DLD1 (cell line): ENCODE measurements around the gene CRISPLD2.

Experiments used
- in situ Hi-C: cut with HindIII; loops from 2 replicates; pipeline ENCODE4 v1.10.0; 2017; ENCODE audit warnings: low sequenced_read_pairs

The CRISPLD2 gene

DNA sequence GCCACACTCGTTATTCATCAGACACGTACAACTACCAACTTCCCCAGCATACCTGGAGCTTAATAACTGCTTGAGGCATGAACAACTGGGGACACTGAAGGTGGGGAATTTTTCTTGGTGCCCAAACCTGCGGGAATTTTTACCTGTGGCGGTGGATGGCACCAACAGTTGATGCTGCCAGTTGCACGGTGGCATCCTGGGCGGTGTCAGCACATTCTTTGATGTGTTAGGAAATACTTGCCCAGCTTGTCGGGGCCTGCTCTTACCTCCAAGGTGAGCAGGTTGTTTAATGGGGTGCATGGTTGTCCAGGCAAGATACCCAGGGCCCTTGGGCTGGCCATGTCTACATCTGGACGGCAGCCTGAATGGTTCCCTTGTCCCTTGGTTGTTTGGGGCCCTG, 79.6 kb downstream of the CRISPLD2 start:
- in situ Hi-C loops, result no loop called here

- in situ Hi-C loops, result no loop called here
Observed at GRCh38 chr16:84905965-84906460, 86.2 kb downstream of the CRISPLD2 start.

DNA sequence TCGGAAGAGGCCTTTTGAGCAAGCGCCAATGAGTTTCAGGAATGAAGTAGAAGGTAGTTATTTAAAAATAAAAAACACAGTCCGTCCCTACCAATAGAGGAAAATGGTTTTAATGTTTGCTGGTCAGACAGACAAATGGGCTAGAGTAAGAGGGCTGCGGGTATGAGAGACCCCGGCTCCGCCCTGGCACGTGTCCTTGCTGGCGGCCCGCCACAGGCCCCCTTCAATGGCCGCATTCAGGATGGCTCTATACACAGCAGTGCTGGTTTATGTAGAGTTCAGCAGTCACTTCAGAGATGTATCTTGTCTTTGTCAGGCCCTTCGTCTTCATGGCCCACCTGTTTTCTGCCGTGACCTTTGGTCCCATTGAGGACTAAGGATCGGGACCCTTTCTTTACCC, 87.3 kb downstream of the CRISPLD2 start:
- in situ Hi-C loops, result no loop called here

- in situ Hi-C loops, result no loop called here
Observed at GRCh38 chr16:84907575-84907974, 87.8 kb downstream of the CRISPLD2 start.

GRCh38 chr16:84909476-84910085, 89.8 kb downstream of the CRISPLD2 start:
- in situ Hi-C loops, result no loop called here

DNA sequence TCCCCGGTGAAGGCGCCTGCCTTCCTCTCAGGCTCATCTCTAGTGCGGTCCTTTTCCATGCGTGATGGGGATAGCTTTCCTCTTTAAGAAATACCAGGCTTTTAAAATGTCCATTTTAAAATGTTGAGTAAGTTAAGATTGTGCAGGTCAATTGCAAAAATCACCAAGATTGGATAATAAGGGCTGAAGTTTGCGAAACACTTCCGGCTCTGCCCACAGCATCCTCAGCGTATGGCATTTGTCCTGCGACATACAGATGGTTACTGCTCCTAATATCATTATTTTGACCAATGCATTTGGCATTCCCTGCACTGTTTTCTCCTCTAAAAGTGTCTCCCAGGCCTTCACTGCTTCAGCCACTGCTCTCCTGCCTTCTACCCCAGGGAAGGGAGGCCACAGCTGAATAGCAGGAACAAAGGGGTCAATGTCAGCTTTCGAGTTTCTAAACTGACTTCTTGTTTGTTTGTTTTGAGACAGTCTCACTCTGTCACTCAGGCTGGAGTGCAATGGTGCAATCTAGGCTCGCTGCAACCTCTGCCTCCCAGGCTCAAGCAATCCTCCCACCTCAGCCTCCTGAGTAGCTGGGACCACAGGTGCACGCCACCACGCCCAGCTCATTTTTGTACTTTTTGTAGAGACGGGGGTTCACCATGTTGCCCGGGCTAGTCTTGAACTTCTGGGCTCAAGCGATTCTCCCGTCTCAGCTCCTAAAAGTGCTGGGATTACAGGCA, 91.9 kb downstream of the CRISPLD2 start:
- in situ Hi-C loops, result no loop called here

GRCh38 chr16:84913315-84913714, 93.5 kb downstream of the CRISPLD2 start:
- in situ Hi-C loops, result no loop called here

DNA sequence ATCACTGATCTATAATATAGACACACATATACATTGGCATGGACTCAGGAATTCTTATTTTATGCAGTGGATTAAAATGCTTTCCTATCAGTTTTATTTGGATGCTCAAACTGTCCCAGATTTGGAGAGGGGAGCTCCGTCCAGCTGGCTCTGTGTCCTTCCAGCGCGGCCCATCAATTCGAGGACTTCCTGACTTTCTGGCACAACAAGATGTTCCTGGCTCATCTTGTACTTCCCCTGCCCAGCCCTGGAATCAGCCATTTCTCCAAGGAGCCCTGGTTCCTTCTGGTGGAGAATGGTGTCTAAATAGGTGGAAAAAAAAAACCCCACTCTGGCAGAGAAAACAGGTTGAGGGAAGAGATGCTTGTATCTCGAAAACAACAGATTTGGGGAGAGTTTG, 94.5 kb downstream of the CRISPLD2 start:
- in situ Hi-C loops, result no loop called here

- in situ Hi-C loops, result no loop called here
Observed at GRCh38 chr16:84916178-84916577, 96.4 kb downstream of the CRISPLD2 start.

DNA sequence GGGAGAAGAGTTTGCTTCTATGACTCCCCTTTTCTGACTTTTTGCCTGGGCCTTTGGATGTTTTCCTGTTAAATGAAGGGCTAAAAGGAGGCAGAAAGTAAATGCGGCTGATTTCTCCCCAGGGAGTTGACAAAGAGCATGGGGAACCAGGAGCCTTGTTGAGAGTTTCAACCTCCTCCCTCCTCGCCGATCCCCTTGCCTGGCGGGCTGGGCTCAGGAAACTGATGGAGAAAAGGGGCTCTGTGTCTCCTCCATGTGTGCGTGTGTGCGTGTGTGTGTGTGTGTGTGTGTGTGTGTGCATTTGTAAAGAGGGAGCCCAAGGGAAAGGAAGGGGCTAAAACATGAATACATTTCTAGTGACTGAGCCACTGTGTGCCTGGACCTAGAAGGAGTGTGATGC, 97.1 kb downstream of the CRISPLD2 start:
- in situ Hi-C loops, result no loop called here

DNA sequence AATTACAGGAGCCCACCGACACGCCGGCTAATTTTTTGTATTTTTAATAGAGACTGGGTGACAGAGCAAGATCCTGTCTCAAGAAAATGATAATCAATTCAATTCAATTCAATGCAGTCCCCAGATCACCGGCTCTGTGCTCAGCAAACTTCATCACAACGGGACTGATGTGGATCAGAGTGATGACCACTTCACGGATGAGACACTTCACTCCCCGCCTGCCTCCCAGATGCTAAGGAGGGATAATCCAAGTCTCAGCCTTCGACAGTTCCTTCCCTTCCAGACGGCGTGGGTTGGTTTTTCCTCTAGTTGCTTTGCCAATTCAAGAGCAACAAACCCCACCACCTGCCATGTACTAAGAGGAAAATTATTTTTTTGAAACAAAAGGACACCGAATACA, 97.7 kb downstream of the CRISPLD2 start:
- in situ Hi-C loops, result no loop called here

DNA sequence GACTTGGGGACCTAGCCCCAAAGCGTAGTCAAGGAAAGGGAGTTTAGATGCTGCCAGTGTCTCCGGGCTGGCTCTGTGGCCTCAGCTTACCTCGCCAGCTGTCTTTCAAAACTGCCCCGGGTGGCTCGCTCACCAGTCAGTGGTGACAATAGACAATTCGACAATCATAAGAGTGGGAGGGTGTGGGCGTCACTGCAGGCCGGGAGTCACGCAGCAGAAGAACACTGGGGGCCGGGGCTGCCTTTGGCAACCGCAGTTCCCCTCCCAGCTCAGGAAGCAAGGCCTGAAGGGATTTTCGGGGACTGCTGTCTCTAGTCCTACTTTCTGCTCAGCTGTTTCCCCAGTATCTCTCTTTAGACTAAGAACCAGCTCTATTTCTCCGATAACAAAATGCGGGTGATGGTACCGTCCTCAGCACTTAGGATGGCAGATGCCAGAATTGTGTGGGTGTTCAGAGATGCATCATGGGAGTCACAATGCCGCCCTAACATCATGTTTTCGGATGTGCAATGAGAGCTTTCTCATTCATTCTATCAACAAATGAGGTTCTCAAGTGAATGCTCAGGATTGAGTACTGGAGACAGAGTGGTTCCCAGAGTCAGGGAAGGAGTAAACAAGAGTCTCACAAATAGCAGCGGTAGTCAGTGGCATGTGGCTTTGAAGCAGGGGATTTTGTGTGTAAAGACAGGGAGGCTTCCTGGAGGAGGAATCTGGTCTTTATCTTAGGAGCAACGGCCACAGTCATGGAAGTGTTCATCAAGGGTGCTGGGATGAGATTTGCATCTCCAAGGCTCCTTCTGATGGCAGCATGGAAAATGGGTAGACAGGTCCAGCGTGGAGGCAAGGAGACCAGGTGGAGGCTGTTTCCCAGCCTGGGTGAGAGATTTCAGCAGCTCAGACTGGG, 98.5 kb downstream of the CRISPLD2 start:
- in situ Hi-C loops, result no loop called here

DNA sequence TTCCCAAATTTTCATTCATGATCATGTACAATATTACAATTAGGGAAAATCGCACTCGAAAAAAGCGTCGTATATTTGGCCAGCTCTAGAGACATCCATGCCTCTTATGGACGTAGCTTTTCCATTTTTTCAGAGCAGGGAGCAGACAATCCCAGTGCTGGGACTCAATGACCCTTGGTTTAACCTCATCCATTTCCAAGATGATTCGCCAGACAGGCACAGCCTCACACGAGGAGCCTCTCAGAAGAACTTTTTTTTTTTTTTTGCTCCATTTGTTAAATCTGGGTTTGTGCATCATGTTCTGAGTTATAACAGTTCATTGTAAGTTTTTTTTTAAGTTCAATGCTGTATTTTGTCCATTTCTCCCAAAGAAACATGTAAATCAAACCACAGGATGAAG, 99.5 kb downstream of the CRISPLD2 start:
- in situ Hi-C loops, result no loop called here

DNA sequence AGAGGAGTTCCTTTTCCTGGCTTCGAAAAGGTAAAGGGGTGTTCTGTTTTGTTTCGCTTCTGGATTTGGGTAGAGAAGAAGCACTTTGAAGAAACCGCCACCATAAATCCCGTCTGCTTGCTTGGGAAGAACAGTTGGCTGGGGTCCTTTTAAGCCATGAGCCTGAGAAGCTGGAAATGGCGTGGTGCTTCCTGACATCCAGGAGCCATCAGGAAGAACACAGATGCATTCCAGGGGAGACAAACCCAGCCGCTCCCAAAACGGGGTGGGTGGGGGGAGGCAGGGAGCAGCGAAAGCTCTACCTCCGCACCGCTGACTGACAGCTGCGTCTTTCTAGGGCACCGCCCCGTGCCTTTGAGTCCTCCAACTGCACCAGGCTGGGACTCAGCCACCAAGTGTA, 99.9 kb downstream of the CRISPLD2 start:
- in situ Hi-C loops, result no loop called here

GRCh38 chr16:84920333-84920732, 100.5 kb downstream of the CRISPLD2 start:
- in situ Hi-C loops, result no loop called here

DNA sequence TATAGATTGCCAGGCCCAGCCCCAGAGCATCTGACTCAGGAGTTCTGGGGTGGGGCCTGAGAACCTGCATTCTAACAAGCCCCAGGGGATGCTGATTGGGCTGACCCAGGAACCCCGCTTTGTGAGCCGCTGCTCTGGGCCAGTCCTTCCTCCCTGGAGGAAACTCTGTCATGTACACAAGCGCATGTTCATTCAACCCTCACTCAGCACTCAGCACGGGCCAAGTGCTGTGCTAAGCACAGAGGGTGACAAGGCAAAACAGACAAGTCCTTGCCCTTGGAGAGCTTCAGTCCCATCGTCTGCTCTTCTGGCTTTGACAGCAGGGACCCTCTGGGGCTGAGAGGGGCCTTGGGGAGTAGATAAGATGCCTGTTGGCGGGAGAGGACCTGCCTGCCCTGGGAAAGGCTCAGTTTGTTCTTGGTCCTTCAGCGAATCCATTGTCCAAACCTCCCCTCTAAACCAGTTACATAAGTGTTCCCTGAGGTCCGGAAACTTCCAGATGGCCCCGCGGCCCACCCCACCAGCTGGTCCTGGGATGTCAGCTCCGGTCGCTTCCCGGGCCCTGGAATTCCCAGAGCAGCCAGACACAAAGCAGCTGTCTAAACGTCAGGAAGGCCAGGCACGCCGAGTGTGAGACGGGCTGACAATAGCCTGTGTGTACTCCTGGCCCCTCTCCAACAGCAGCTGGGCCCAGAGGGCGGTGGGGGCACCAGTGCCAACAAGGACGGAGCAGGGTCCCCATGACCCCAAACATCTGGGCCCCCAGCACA, 102.8 kb downstream of the CRISPLD2 start:
- in situ Hi-C loops, result no loop called here

DNA sequence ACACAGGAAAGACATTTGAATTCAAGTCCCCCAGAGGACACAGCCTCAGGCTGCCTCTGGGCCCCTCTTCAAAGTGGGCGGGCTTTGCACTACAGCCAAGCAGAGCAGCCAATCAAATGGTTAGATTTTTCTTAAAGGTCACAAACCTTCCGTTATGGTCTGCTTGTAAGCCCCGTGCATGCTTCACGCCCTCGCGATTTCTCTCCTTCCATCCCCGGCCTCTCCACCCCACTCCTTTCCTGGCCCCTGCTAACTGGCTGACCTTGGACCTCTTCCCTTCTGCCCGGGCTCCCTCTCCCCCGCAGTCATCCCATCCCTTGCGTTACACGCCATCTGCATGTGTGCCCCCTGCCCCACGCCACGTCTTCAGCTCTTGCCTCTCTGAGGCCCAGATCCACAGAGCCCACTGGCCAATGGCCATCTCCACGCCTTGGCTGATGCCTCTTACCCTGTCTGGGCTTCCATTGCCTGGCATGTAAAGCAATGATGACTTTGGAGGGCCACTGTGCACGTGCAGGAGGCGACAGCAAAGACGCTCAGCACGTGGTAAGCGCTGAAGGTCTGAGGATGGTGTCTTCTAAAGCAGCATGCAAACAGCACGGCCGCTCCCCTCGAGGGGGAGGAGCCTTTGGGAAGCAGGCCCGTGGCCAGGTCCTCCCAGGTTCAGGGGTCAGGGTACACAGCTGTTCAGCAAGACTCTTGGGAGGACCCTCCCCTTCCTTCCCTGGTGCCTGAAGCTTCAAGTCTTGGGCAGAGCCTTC, 104.7 kb downstream of the CRISPLD2 start:
- in situ Hi-C loops, result loop anchor here (5.0 kb wide), 1 partner anchor 37 kb away; no protein-coding TSS in a partner anchor

GRCh38 chr16:84925092-84925772, 105.4 kb downstream of the CRISPLD2 start:
- in situ Hi-C loops, result loop anchor here (5.0 kb wide), 1 partner anchor 38 kb away; no protein-coding TSS in a partner anchor

DNA sequence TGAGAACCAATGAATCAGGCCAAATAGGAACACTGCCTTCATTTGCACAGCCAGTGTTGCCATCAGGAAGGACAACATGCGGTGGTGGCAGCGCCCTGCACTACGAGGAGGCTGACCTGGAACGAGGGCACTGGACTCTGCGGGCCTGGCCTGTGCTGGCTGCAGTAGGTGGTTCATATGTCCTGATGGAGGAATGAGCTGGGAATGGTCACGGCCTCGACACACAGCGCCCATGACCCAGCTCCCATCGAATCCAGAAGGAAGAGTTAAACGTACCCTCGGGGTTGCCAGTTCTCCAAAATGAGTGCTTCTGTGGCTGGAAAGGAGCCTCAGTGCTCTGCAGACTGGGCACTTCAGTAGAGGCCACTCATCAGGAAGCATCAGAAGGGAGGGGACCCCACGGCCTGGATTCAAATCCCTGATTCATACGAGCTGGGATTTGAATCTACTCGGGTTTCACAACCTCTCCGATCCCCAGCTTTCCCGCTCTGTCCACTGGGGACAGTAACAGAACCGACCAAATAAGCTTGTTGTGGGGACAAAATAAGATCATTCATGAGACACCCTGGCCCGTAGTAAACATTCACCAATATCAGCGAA, 106.1 kb downstream of the CRISPLD2 start:
- in situ Hi-C loops, result loop anchor here (5.0 kb wide), 1 partner anchor 39 kb away; no protein-coding TSS in a partner anchor
